HepG2 (cell line): ENCODE data around the gene FANCD2. TPM values are rescaled to one million over a fixed set of nuclear protein-coding genes. Genes with fewer than 3 reads are reported as not detected.
A peak's percentile ranks its signal among the peaks of the same experiment; 100 is the strongest.

ENCODE experiments used
- BHLHE40 ChIP-seq: IDR thresholded peaks from 2 replicates; pipeline ENCODE4 v1.6.1; 2011; ENCODE audit warnings: low read length, improper control_type of control experiment
- BRCA1 ChIP-seq: sonication (generic); formaldehyde crosslinking; IDR thresholded peaks from 2 replicates; pipeline ENCODE4 v1.4.0; 2020; ENCODE audit warnings: missing genetic modification reagents
- DRAP1 ChIP-seq: IDR thresholded peaks from 2 replicates; pipeline ENCODE4 v1.6.1; 2016; ENCODE audit warnings: missing genetic modification reagents, missing compliant biosample characterization
- FOXC1 ChIP-seq: sonication (generic); formaldehyde crosslinking; IDR thresholded peaks from 2 replicates; pipeline ENCODE4 v1.8.0; 2022; ENCODE audit warnings: mild to moderate bottlenecking, missing genetic modification reagents, borderline replicate concordance
- HDAC1 ChIP-seq: sonication (generic); formaldehyde crosslinking; IDR thresholded peaks from 2 replicates; pipeline ENCODE4 v1.5.1; 2020; ENCODE audit warnings: mild to moderate bottlenecking, missing genetic modification reagents
- HDAC2 ChIP-seq: sonication (generic); formaldehyde crosslinking; IDR thresholded peaks from 2 replicates; pipeline ENCODE4 v1.4.0; 2020; ENCODE audit warnings: missing genetic modification reagents
- IRX3 ChIP-seq: sonication (generic); formaldehyde crosslinking; IDR thresholded peaks from 2 replicates; pipeline ENCODE4 v1.8.1; 2023; ENCODE audit warnings: mild to moderate bottlenecking, low read depth, missing genetic modification reagents, borderline replicate concordance
- MAF1 ChIP-seq: sonication (generic); formaldehyde crosslinking; IDR thresholded peaks from 2 replicates; pipeline ENCODE4 v1.5.0; 2020; ENCODE audit warnings: missing genetic modification reagents, borderline replicate concordance
- MEF2D ChIP-seq: sonication (generic); formaldehyde crosslinking; IDR thresholded peaks from 2 replicates; pipeline ENCODE4 v1.5.1; 2020; ENCODE audit warnings: mild to moderate bottlenecking, missing genetic modification reagents
- ONECUT2 ChIP-seq: sonication (generic); formaldehyde crosslinking; IDR thresholded peaks from 2 replicates; pipeline ENCODE4 v1.4.0; 2020; ENCODE audit warnings: missing genetic modification reagents
- PTBP1 ChIP-seq: fragments of 200-400 bp; formaldehyde crosslinking; IDR thresholded peaks from 2 replicates; pipeline ENCODE4 v1.6.1; 2018; ENCODE audit warnings: low read length, low read depth; ENCODE audit not compliant: poor library complexity, severe bottlenecking
- RXRA ChIP-seq: sonication (generic); formaldehyde crosslinking; IDR thresholded peaks from 2 replicates; pipeline ENCODE4 v1.5.1; 2020; ENCODE audit warnings: missing genetic modification reagents
- TFDP2 ChIP-seq: sonication (generic); formaldehyde crosslinking; IDR thresholded peaks from 2 replicates; pipeline ENCODE4 v1.4.0; 2020; ENCODE audit warnings: missing genetic modification reagents
- ZBTB7A ChIP-seq: sonication (generic); formaldehyde crosslinking; IDR thresholded peaks from 2 replicates; pipeline ENCODE4 v1.8.0; 2022; ENCODE audit warnings: mild to moderate bottlenecking, missing genetic modification reagents
- ZNF121 ChIP-seq: sonication (generic); formaldehyde crosslinking; IDR thresholded peaks from 2 replicates; pipeline ENCODE4 v1.5.0; 2020; ENCODE audit warnings: mild to moderate bottlenecking, missing genetic modification reagents
- ZNF235 ChIP-seq: sonication (generic); formaldehyde crosslinking; IDR thresholded peaks from 2 replicates; pipeline ENCODE4 v1.8.1; 2023; ENCODE audit warnings: mild to moderate bottlenecking, missing genetic modification reagents, borderline replicate concordance
- ZNF317 ChIP-seq: sonication (generic); formaldehyde crosslinking; IDR thresholded peaks from 2 replicates; pipeline ENCODE4 v1.5.0; 2020; ENCODE audit warnings: mild to moderate bottlenecking, missing genetic modification reagents
- ZNF746 ChIP-seq: sonication (generic); formaldehyde crosslinking; IDR thresholded peaks from 2 replicates; pipeline ENCODE4 v1.8.0; 2022; ENCODE audit warnings: mild to moderate bottlenecking, missing genetic modification reagents
- polyA plus RNA-seq, 8 experiments: library from polyadenylated mRNA; depleted of rRNA in 3 of 8; stranded (reverse) in 7 of 8; unstranded in 1 of 8; fragments of >200 nt; fragmentation: Illumina TruSeq in 4 of 8; extraction: Trizol in 4 of 8; gene quantifications; 2 replicates each; pipeline versions ENCODE4 v1.2.1 to v1.2.3, GENCODE V29; 2011 to 2016; ENCODE audit warnings: low read depth in 4 of 8, missing spikeins in 1 of 8, mixed read lengths in 1 of 8; ENCODE audit not compliant: insufficient read depth in 1 of 8
- total RNA-seq, 5 experiments: library from RNA; depleted of rRNA; stranded (reverse); fragments of >200 nt; fragmentation: Illumina TruSeq; extraction: Trizol; gene quantifications; 2 replicates each; pipeline ENCODE4 v1.2.3, GENCODE V29; 2016; ENCODE audit warnings: low read depth in 1 of 5
- TF ChIP-seq, protein P1 (sequence below): sonication (generic); formaldehyde crosslinking; IDR thresholded peaks from 2 replicates; pipeline ENCODE4 v1.5.1; 2020; ENCODE audit warnings: mild to moderate bottlenecking, missing genetic modification reagents, borderline replicate concordance
- TF ChIP-seq, protein P2 (sequence below): IDR thresholded peaks from 2 replicates; pipeline ENCODE4 v1.6.1; 2018; ENCODE audit warnings: missing genetic modification reagents, mild to moderate bottlenecking, missing compliant biosample characterization

Gene FANCD2
- total and polyA plus RNA-seq, 2 of the 13 experiments (the other 11 are each of a cell fraction or from before 2014, with no cell fraction given), result 10.1 to 42.0 TPM

DNA sequence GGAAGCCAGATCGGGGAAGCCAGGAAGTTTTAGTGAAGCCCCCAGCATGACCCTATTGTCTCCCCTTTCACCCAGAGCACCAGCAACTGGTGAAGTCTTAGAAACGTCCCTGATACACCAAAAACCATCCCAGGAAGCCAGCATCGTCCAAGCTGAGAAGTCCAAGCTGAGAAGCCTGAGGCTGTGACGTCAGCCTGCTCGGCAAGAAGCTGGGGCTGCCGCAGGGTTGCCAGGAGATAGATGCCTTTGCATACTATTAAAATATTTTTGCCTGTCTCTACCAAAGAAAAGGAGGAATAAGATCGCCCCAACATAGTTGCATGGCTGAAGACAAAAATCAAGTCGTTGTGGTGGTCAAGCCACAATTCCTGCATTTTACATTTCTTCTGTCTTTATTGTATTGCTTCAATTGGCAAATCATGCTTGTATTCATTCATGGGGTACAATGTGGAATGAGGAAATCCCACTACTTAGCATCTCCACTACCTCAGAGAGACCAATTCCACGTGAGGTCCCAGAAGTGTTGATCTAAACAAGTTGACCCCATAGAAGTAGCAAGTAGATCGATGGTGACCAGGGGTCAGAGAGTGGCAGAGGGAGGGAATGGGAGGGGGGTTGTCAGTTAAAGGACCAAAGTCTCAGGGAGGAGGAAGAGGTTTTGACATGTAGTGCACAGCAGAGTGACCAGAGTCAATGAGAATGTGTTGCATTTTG is 20.0 kb upstream of the FANCD2 start (continued):
- TF ChIP-seq, protein P1, sequence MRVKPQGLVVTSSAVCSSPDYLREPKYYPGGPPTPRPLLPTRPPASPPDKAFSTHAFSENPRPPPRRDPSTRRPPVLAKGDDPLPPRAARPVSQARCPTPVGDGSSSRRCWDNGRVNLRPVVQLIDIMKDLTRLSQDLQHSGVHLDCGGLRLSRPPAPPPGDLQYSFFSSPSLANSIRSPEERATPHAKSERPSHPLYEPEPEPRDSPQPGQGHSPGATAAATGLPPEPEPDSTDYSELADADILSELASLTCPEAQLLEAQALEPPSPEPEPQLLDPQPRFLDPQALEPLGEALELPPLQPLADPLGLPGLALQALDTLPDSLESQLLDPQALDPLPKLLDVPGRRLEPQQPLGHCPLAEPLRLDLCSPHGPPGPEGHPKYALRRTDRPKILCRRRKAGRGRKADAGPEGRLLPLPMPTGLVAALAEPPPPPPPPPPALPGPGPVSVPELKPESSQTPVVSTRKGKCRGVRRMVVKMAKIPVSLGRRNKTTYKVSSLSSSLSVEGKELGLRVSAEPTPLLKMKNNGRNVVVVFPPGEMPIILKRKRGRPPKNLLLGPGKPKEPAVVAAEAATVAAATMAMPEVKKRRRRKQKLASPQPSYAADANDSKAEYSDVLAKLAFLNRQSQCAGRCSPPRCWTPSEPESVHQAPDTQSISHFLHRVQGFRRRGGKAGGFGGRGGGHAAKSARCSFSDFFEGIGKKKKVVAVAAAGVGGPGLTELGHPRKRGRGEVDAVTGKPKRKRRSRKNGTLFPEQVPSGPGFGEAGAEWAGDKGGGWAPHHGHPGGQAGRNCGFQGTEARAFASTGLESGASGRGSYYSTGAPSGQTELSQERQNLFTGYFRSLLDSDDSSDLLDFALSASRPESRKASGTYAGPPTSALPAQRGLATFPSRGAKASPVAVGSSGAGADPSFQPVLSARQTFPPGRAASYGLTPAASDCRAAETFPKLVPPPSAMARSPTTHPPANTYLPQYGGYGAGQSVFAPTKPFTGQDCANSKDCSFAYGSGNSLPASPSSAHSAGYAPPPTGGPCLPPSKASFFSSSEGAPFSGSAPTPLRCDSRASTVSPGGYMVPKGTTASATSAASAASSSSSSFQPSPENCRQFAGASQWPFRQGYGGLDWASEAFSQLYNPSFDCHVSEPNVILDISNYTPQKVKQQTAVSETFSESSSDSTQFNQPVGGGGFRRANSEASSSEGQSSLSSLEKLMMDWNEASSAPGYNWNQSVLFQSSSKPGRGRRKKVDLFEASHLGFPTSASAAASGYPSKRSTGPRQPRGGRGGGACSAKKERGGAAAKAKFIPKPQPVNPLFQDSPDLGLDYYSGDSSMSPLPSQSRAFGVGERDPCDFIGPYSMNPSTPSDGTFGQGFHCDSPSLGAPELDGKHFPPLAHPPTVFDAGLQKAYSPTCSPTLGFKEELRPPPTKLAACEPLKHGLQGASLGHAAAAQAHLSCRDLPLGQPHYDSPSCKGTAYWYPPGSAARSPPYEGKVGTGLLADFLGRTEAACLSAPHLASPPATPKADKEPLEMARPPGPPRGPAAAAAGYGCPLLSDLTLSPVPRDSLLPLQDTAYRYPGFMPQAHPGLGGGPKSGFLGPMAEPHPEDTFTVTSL, result no peak
- TF ChIP-seq BRCA1 (CRISPR knock-in tag), result no peak
- TF ChIP-seq RXRA, result peak; percentile 72; the same call in 1 of the 2 replicates
- TF ChIP-seq MEF2D (CRISPR knock-in tag), result no peak
- peak; percentile 66; the same call in 1 of the 2 replicates for TF ChIP-seq HDAC1 (CRISPR knock-in tag)
- TF ChIP-seq ZNF317 (CRISPR knock-in tag), result 0 out of 2 replicates have a peak, but pooled peaks have one; percentile 41
- no peak for TF ChIP-seq PTBP1
- TF ChIP-seq FOXC1 (CRISPR knock-in tag), result no peak
- TF ChIP-seq ZNF235 (CRISPR knock-in tag), result no peak
- no peak for TF ChIP-seq IRX3 (CRISPR knock-in tag)
- TF ChIP-seq ZBTB7A, result no peak
- TF ChIP-seq MAF1 (CRISPR knock-in tag), result no peak
- TF ChIP-seq ZNF746 (CRISPR knock-in tag), result peak; percentile 95
- no peak for TF ChIP-seq ZNF121 (CRISPR knock-in tag)
- peak; percentile 85 for TF ChIP-seq ONECUT2 (CRISPR knock-in tag)
- TF ChIP-seq BHLHE40, result 0 out of 2 replicates have a peak, but pooled peaks have one; percentile 29
- 0 out of 2 replicates have a peak, but pooled peaks have one; percentile 34 for TF ChIP-seq TFDP2 (CRISPR knock-in tag)
- TF ChIP-seq DRAP1 (CRISPR knock-in tag), result 0 out of 2 replicates have a peak, but pooled peaks have one; percentile 29
- TF ChIP-seq, protein P2, sequence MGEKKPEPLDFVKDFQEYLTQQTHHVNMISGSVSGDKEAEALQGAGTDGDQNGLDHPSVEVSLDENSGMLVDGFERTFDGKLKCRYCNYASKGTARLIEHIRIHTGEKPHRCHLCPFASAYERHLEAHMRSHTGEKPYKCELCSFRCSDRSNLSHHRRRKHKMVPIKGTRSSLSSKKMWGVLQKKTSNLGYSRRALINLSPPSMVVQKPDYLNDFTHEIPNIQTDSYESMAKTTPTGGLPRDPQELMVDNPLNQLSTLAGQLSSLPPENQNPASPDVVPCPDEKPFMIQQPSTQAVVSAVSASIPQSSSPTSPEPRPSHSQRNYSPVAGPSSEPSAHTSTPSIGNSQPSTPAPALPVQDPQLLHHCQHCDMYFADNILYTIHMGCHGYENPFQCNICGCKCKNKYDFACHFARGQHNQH (CRISPR knock-in tag), result no peak
- no peak for TF ChIP-seq HDAC2 (CRISPR knock-in tag)
